Measurements from ENCODE around the gene IFNLR1. TPM values are rescaled to one million over a fixed set of nuclear protein-coding genes. Genes with fewer than 3 reads are reported as not detected.
A peak's percentile ranks its signal among the peaks of the same experiment; 100 is the strongest.

IFNLR1 gene
- total RNA-seq, 2 experiments from 2014 or later, result 29.4 to 30.5 TPM

GRCh38 chr1:24189528-24189927, 2.4 kb upstream of the IFNLR1 start:
- Histone ChIP-seq H3K9me3 (ENCODE audit: low read length) (no peaks in the 10 kb centered on the region), H3K27ac (ENCODE audit: low read depth, low read length, poor library complexity, severe bottlenecking) (peak overlapping the region; percentile 100), H3K4me1 (ENCODE audit: insufficient read depth, low read length, poor library complexity, severe bottlenecking) (peaks cover 81% of the 10 kb centered on the region), H3K4me3 (ENCODE audit: low read depth, low read length, poor library complexity, severe bottlenecking) (peak overlapping the region; percentile 52), H3K9me2 (ENCODE audit: insufficient read depth, low read length) (no peaks in the 10 kb centered on the region), H3K36me3 (ENCODE audit: insufficient read depth, low read length) (peaks cover 15% of the 10 kb centered on the region), H2AFZ (ENCODE audit: low read length) (no peak overlapping the region; the same call in 1 of the 2 replicates), H4K20me1 (ENCODE audit: insufficient read depth, low read length) (no peaks in the 10 kb centered on the region), H3K79me2 (ENCODE audit: insufficient read depth, low read depth, low read length) (peaks cover 25% of the 10 kb centered on the region), H3K4me2 (ENCODE audit: low read length) (peak overlapping the region; percentile 90)
- TF ChIP-seq CTCF (conservative IDR thresholded peaks at IDR 0.05; ENCODE audit: low read length) (no peak), EZH2phosphoT487 (IDR thresholded peaks at IDR 0.05; ENCODE audit: borderline replicate concordance, low read depth, low read length) (no peak)
- peak; percentile 92 for DNase-seq (ENCODE audit: low spot score)
- ChIA-PET CTCF (ENCODE audit: unreplicated experiment) (interaction anchor here (0.6 to 2.6 kb wide), 3 partner anchors 10 to 204 kb away, joined by 3 to 13 read pairs (median 3); no protein-coding TSS in a partner anchor), POLR2A (interaction anchor here (0.8 to 3.4 kb wide), 10 partner anchors 9 to 346 kb away, joined by 3 to 29 read pairs (median 5); no protein-coding TSS in a partner anchor)
- no TSS peak for BruUV-seq (replicated peaks)
- intact Hi-C loops (cut with micrococcal nuclease; ENCODE audit: unreplicated experiment), result loop anchor here (5.0 kb wide), 3 partner anchors 232 to 453 kb away; partner anchors contain the start of genes PNRC2, RCAN3 and SRRM1

- H2AFZ ChIP-seq (ENCODE audit: low read length), result peak overlapping the region; percentile 62; the same call in 1 of the 2 replicates
Measured at GRCh38 chr1:24186711-24186992, 437 bp downstream of the IFNLR1 start.

More at GRCh38 chr1:24186711-24186992, 437 bp downstream of the IFNLR1 start:
- intact Hi-C loops (cut with micrococcal nuclease; ENCODE audit: unreplicated experiment), result loop anchor here (5.0 kb wide), 3 partner anchors 229 to 456 kb away; partner anchors contain the start of genes PNRC2, RCAN3 and SRRM1
- H3K4me3 ChIP-seq (ENCODE audit: low read depth, low read length, poor library complexity, severe bottlenecking), result peak overlapping the region; percentile 97
- H4K20me1 ChIP-seq (ENCODE audit: insufficient read depth, low read length), result no peaks in the 10 kb centered on the region
- no peak for DNase-seq (ENCODE audit: low spot score)
- peak overlapping the region; percentile 100 for H3K27ac ChIP-seq (ENCODE audit: low read depth, low read length, poor library complexity, severe bottlenecking)
- H3K79me2 ChIP-seq (ENCODE audit: insufficient read depth, low read depth, low read length), result peaks cover 54% of the 10 kb centered on the region
- ChIA-PET POLR2A (interaction anchor here (0.6 to 3.0 kb wide), 4 partner anchors 8 to 1005 kb away, joined by 3 to 11 read pairs (median 4); no protein-coding TSS in a partner anchor), CTCF (ENCODE audit: unreplicated experiment) (interaction anchor here (1.2 kb wide), 2 partner anchors 14 to 38 kb away, joined by 3 to 4 read pairs; no protein-coding TSS in a partner anchor)
- TF ChIP-seq EZH2phosphoT487 (IDR thresholded peaks at IDR 0.05; ENCODE audit: borderline replicate concordance, low read depth, low read length) (no peak), CTCF (conservative IDR thresholded peaks at IDR 0.05; ENCODE audit: low read length) (no peak)
- H3K9me3 ChIP-seq (ENCODE audit: low read length), result no peaks in the 10 kb centered on the region
- peaks cover 36% of the 10 kb centered on the region for H3K36me3 ChIP-seq (ENCODE audit: insufficient read depth, low read length)
- no TSS peak for BruUV-seq (replicated peaks)
- H3K9me2 ChIP-seq (ENCODE audit: insufficient read depth, low read length), result no peaks in the 10 kb centered on the region
- peak overlapping the region; percentile 90 for H3K4me2 ChIP-seq (ENCODE audit: low read length)
- peaks cover 75% of the 10 kb centered on the region for H3K4me1 ChIP-seq (ENCODE audit: insufficient read depth, low read length, poor library complexity, severe bottlenecking)

Measured in OCI-LY7 (cell line).